ENCODE measurements around the gene WIPI1.

- TF ChIP-seq CTCF (optimal IDR thresholded peaks at IDR 0.05 in 1 of 3, IDR thresholded peaks at IDR 0.05 in 1 of 3, conservative IDR thresholded peaks at IDR 0.05 in 1 of 3; ENCODE audit: extremely low read depth in 1 of 3, insufficient read depth in 2 of 3, low read length in 3 of 3) = no peak
- no peak for TF ChIP-seq EZH2 (IDR thresholded peaks at IDR 0.05; ENCODE audit: low read length)
These were observed 11.6 kb downstream of the WIPI1 start for GRCh38 chr17:68445671-68446070.

All from keratinocyte (primary cell).